ENCODE data around the gene PRDM10.

The PRDM10 gene

GRCh38 chr11:129856036-129856435, 146.6 kb downstream of the PRDM10 start:
- Histone ChIP-seq H3K4me1 (ENCODE audit: control insufficient read depth in 1 of 2, insufficient read depth in 2 of 2, low read length in 2 of 2) (no peaks in the 10 kb centered on the region), H3K27ac (ENCODE audit: low read length) (no peak overlapping the region), H3K9me3 (ENCODE audit: control insufficient read depth in 1 of 2, low read length in 2 of 2) (no peaks in the 10 kb centered on the region), H3K4me3 (ENCODE audit: low read depth in 1 of 2, low read length in 2 of 2) (no peak overlapping the region), H3K27me3 (ENCODE audit: low read depth, low read length) (no peaks in the 10 kb centered on the region), H3K36me3 (ENCODE audit: control insufficient read depth in 1 of 2, insufficient read depth in 2 of 2, low read length in 2 of 2) (peaks cover 0 to 7% of the 10 kb centered on the region in 2 donors)

GRCh38 chr11:129855086-129855485, 147.5 kb downstream of the PRDM10 start:
- Histone ChIP-seq H3K27ac (ENCODE audit: low read length) (no peak overlapping the region), H3K27me3 (ENCODE audit: low read depth, low read length) (no peaks in the 10 kb centered on the region), H3K9me3 (ENCODE audit: control insufficient read depth in 1 of 2, low read length in 2 of 2) (no peaks in the 10 kb centered on the region), H3K36me3 (ENCODE audit: control insufficient read depth in 1 of 2, insufficient read depth in 2 of 2, low read length in 2 of 2) (peaks cover 0 to 3% of the 10 kb centered on the region in 2 donors), H3K4me3 (ENCODE audit: low read depth in 1 of 2, low read length in 2 of 2) (no peak overlapping the region), H3K4me1 (ENCODE audit: control insufficient read depth in 1 of 2, insufficient read depth in 2 of 2, low read length in 2 of 2) (no peaks in the 10 kb centered on the region)

- Histone ChIP-seq H3K4me3 (ENCODE audit: low read depth in 1 of 2, low read length in 2 of 2) (no peak overlapping the region), H3K9me3 (ENCODE audit: control insufficient read depth in 1 of 2, low read length in 2 of 2) (no peaks in the 10 kb centered on the region), H3K27ac (ENCODE audit: low read length) (no peak overlapping the region), H3K27me3 (ENCODE audit: low read depth, low read length) (no peaks in the 10 kb centered on the region), H3K36me3 (ENCODE audit: control insufficient read depth in 1 of 2, insufficient read depth in 2 of 2, low read length in 2 of 2) (no peaks in the 10 kb centered on the region), H3K4me1 (ENCODE audit: control insufficient read depth in 1 of 2, insufficient read depth in 2 of 2, low read length in 2 of 2) (no peaks in the 10 kb centered on the region)
These were observed 148.3 kb downstream of the PRDM10 start for GRCh38 chr11:129854232-129854805.

- Histone ChIP-seq H3K27me3 (ENCODE audit: low read depth, low read length) (no peaks in the 10 kb centered on the region), H3K36me3 (ENCODE audit: control insufficient read depth in 1 of 2, insufficient read depth in 2 of 2, low read length in 2 of 2) (no peaks in the 10 kb centered on the region), H3K4me1 (ENCODE audit: control insufficient read depth in 1 of 2, insufficient read depth in 2 of 2, low read length in 2 of 2) (no peaks in the 10 kb centered on the region), H3K4me3 (ENCODE audit: low read depth in 1 of 2, low read length in 2 of 2) (no peak overlapping the region), H3K27ac (ENCODE audit: low read length) (no peak overlapping the region), H3K9me3 (ENCODE audit: control insufficient read depth in 1 of 2, low read length in 2 of 2) (no peaks in the 10 kb centered on the region)
These were observed 149.0 kb downstream of the PRDM10 start for GRCh38 chr11:129853518-129854231.

GRCh38 chr11:129852125-129852740, 150.4 kb downstream of the PRDM10 start:
- Histone ChIP-seq H3K36me3 (ENCODE audit: control insufficient read depth in 1 of 2, insufficient read depth in 2 of 2, low read length in 2 of 2) (no peaks in the 10 kb centered on the region), H3K9me3 (ENCODE audit: control insufficient read depth in 1 of 2, low read length in 2 of 2) (no peaks in the 10 kb centered on the region), H3K27me3 (ENCODE audit: low read depth, low read length) (no peaks in the 10 kb centered on the region), H3K4me1 (ENCODE audit: control insufficient read depth in 1 of 2, insufficient read depth in 2 of 2, low read length in 2 of 2) (no peaks in the 10 kb centered on the region), H3K27ac (ENCODE audit: low read length) (no peak overlapping the region), H3K4me3 (ENCODE audit: low read depth in 1 of 2, low read length in 2 of 2) (no peak overlapping the region)

All from muscle layer of duodenum (tissue), 2 donors.